K562 (cell line): ENCODE data around the gene ZFAND2A. TPM values are rescaled to one million over a fixed set of nuclear protein-coding genes. Genes with fewer than 3 reads are reported as not detected.

Experiments used
- ATAC-seq: fragments of 200-7000 bp; cut with Tn5 transposase; 3 replicates; pipeline ENCODE4 v1.9.1; 2020; ENCODE audit warnings: moderate library complexity
- BruUV-seq: library from RNA; stranded (reverse); fragments of 400-500 nt; replicated peaks from 2 replicates; lab custom pipeline; 2021; lab: Mats Ljungman, UMichigan
- CTCF ChIA-PET: fragments of 300-600 bp; formaldehyde crosslinking; extraction: SDS; loops from one replicate; lab custom pipeline; 2021; ENCODE audit warnings: low intra/inter-chr PET ratio; lab: Yijun Ruan, JAX
- POLR2A ChIA-PET: fragments of 300-600, 350-650 bp; sonication (Branson Sonifier 250); formaldehyde crosslinking; extraction: SDS; loops from one replicate; lab custom pipeline; 2021; ENCODE audit warnings: antibody characterized with exemption, inconsistent platforms; lab: Yijun Ruan, JAX
- DNase-seq, 4 experiments: peaks; one replicate each; pipeline versions ENCODE4 v3.0.0 to v3.0.0-alpha.2; 2011 to 2018; ENCODE audit warnings: low spot score in 3 of 4, mixed read lengths in 3 of 4; ENCODE audit errors: extremely low read depth in 1 of 4
- FAIRE-seq: peaks from 2 replicates; lab custom pipeline; 2011; peaks lifted over from hg19 to GRCh38; lab: Jason Lieb, UNC
- H2AFZ ChIP-seq: 2 replicates; pipeline ENCODE4 v1.6.0; 2011; ENCODE audit warnings: low read depth, low read length, control low read depth, inconsistent platforms
- H3K27ac ChIP-seq: fragments of 200-600 bp; 3 replicates; pipeline ENCODE4 v1.8.0; 2011; ENCODE audit warnings: low read depth, mild to moderate bottlenecking, control low read depth, inconsistent platforms, low read length, moderate library complexity, mixed read lengths; ENCODE audit errors: extremely low read depth
- H3K27me3 ChIP-seq, 2 experiments: fragments of 300-600 bp in 1 of 2; 2 replicates in 1 of 2; 3 replicates in 1 of 2; pipeline versions ENCODE4 v1.6.0 to v1.8.0; 2011; ENCODE audit warnings: inconsistent platforms in 2 of 2, low read length in 2 of 2, mild to moderate bottlenecking in 1 of 2, mixed read lengths in 1 of 2, moderate library complexity in 1 of 2; ENCODE audit not compliant: control insufficient read depth in 2 of 2, insufficient read depth in 2 of 2
- H3K36me3 ChIP-seq: fragments of 300-600 bp; 3 replicates; pipeline ENCODE4 v1.8.0; 2011; ENCODE audit warnings: mild to moderate bottlenecking, low read length, inconsistent platforms; ENCODE audit not compliant: control insufficient read depth, insufficient read depth
- H3K4me1 ChIP-seq, 2 experiments: fragments of 200-600 bp in 1 of 2; replicated peaks in 1 of 2; 2 replicates in 1 of 2; 3 replicates in 1 of 2; pipeline versions ENCODE4 v1.5.1 to v1.8.0; 2011; ENCODE audit warnings: inconsistent platforms in 2 of 2, low read length in 2 of 2, mild to moderate bottlenecking in 1 of 2, mixed read lengths in 1 of 2, moderate library complexity in 1 of 2; ENCODE audit not compliant: control insufficient read depth in 2 of 2, insufficient read depth in 2 of 2
- H3K4me2 ChIP-seq: 2 replicates; pipeline ENCODE4 v1.6.1; 2011; ENCODE audit warnings: low read length, control low read depth, inconsistent platforms, mixed read lengths; ENCODE audit not compliant: insufficient read depth
- H3K4me3 ChIP-seq: fragments of 200-600 bp; sonication (generic), shearing (Covaris generic); 2 replicates; pipeline ENCODE4 v1.5.1; 2016; ENCODE audit warnings: control low read depth, inconsistent platforms
- H3K79me2 ChIP-seq: fragments of 200-600 bp; 3 replicates; pipeline ENCODE4 v1.8.0; 2011; ENCODE audit warnings: low read length, inconsistent platforms; ENCODE audit not compliant: control insufficient read depth, insufficient read depth
- H3K9ac ChIP-seq, 2 experiments: 2 replicates each; pipeline versions ENCODE4 v1.6.0 to v1.6.1; 2011; ENCODE audit warnings: low read depth in 2 of 2, low read length in 2 of 2, control low read depth in 1 of 2, inconsistent platforms in 1 of 2, mild to moderate bottlenecking in 1 of 2, mixed read lengths in 1 of 2; ENCODE audit not compliant: insufficient read depth in 1 of 2
- H3K9me1 ChIP-seq: one replicate; pipeline ENCODE4 v1.6.0; 2011; ENCODE audit warnings: inconsistent platforms, mild to moderate bottlenecking, low read length, moderate library complexity; ENCODE audit not compliant: control insufficient read depth, insufficient read depth
- H3K9me3 ChIP-seq: replicated peaks from 2 replicates; pipeline ENCODE4 v1.5.1; 2011; ENCODE audit warnings: low read depth, low read length, inconsistent platforms; ENCODE audit not compliant: control insufficient read depth, insufficient read depth
- H4K20me1 ChIP-seq: replicated peaks from 2 replicates; pipeline ENCODE4 v1.6.1; 2011; ENCODE audit warnings: low read length, inconsistent platforms, mixed read lengths; ENCODE audit not compliant: control insufficient read depth, insufficient read depth
- GTF2E2 ChIP-seq: fragments of 200-800 bp; sonication (Bioruptor generic); IDR thresholded peaks from 2 replicates; pipeline ENCODE4 v1.6.1; 2016; ENCODE audit warnings: missing genetic modification characterization, missing compliant biosample characterization
- HNRNPUL1 ChIP-seq: fragments of 200-400 bp; formaldehyde crosslinking; IDR thresholded peaks from 2 replicates; pipeline ENCODE4 v1.6.1; 2017; ENCODE audit warnings: low read length
- THAP7 ChIP-seq: fragments of 250-450 bp; sonication (Bioruptor Pico); IDR thresholded peaks from 2 replicates; pipeline ENCODE4 v1.5.0; 2021
- ZBTB34 ChIP-seq: fragments of 250-450 bp; sonication (Bioruptor Pico); IDR thresholded peaks from 2 replicates; pipeline ENCODE4 v1.8.0; 2021; ENCODE audit warnings: mild to moderate bottlenecking, moderate library complexity
- ZNF740 ChIP-seq, 3 experiments: fragments of 200-800 bp in 1 of 3; sonication (Bioruptor generic) in 1 of 3; sonication (generic) in 1 of 3; formaldehyde crosslinking in 1 of 3; IDR thresholded peaks; 2 replicates each; pipeline versions ENCODE4 v1.6.1 to v1.8.0; 2016 to 2022; ENCODE audit warnings: mild to moderate bottlenecking in 2 of 3, missing compliant biosample characterization in 2 of 3, missing genetic modification characterization in 2 of 3, missing genetic modification reagents in 1 of 3
- WGBS: fragments of 100-300 bp; shearing (Covaris generic); methylation state at CpG from one replicate; pipeline ENCODE4 v1.1.6; 2016; ENCODE audit warnings: low coverage, mixed read lengths; ENCODE audit not compliant: insufficient coverage; ENCODE audit errors: missing lambda C conversion rate; 5-methylcytosine and 5-hydroxymethylcytosine counted together
- in situ Hi-C: fragments of 300-500 bp; cut with MboI; formaldehyde crosslinking; loops from 4 replicates; pipeline ENCODE4 v1.15.0; 2018; ENCODE audit warnings: inconsistent platforms, mixed read lengths
- intact Hi-C: fragments of 100-400 bp; cut with micrococcal nuclease; formaldehyde crosslinking; loops from 2 replicates; pipeline ENCODE4 v1.14.2; 2022
- polyA plus RNA-seq, 8 experiments: library from polyadenylated mRNA; depleted of rRNA in 4 of 8; stranded (reverse) in 5 of 8; unstranded in 3 of 8; fragments of >200 nt; fragmentation: Nextera tagmentation in 2 of 8; fragmentation: Illumina TruSeq in 1 of 8; extraction: Ambion mirVana in 2 of 8; extraction: Trizol in 1 of 8; gene quantifications; 2 replicates each; pipeline versions ENCODE4 v1.2.1 to v1.2.3, GENCODE V29; 2011 to 2014; ENCODE audit warnings: inconsistent platforms in 1 of 8, missing spikeins in 1 of 8
- total RNA-seq, 7 experiments: library from RNA; depleted of rRNA in 6 of 7; stranded (reverse); fragments of >200 nt in 6 of 7; fragmentation: Illumina TruSeq in 2 of 7; extraction: Trizol in 2 of 7; gene quantifications; 2 replicates each; pipeline versions ENCODE4 v1.2.1 to v1.2.3, GENCODE V29; 2011 to 2021; ENCODE audit warnings: low replicate concordance in 1 of 7
- TF ChIP-seq, protein P1 (sequence below): fragments of 450-650 bp; IDR thresholded peaks from one replicate; pipeline ENCODE4 v1.6.1; 2018; ENCODE audit warnings: mild to moderate bottlenecking, moderate library complexity; ENCODE audit not compliant: partially characterized antibody

ZFAND2A gene
- total and polyA plus RNA-seq, 9 of the 15 experiments (the other 6 are each of a cell fraction or from before 2014, with no cell fraction given) = 16.8 to 56.8 (median 26.1) TPM

DNA sequence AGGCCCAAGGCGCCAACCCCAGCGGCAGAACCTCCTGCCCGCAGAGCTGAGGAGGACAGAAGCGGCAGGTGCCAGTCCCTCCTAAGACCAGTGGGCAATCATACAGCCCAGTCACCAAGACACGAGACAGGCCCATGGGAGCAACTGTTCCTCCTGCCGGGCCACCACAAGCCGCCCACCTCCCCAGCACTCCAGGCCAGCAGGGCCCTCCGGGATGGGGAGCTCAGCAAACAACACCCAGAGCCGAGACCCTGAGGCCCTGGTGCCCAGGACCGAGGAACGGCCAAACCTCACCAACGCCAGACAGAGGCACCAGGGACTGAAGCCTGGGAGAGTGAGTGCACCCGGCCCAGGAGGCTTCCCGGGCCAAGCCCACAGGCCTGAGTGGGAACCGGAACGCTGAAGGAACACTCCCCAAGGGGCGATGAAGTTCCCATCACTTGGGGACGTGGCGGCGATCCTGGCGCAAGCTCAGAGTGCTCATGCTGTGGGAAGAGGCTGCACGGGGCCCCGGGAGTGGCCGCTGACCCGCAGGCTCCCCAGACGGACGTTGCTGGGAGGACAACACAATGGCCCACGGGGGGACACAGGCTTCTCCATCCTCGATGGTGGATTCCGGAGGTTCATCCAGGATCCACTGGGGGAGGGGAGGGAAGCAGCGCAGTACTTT lies 37.0 kb downstream of the ZFAND2A start:
- ChIA-PET POLR2A (interaction anchor here (0.5 to 0.6 kb wide), 2 partner anchors 12 to 20 kb away, joined by 3 read pairs; no protein-coding TSS in a partner anchor), CTCF (no interaction called here)
- Histone ChIP-seq H2AFZ (no peak overlapping the region), H3K27me3 (no peaks in the 10 kb centered on the region), H4K20me1 (no peaks in the 10 kb centered on the region), H3K27ac (no peak overlapping the region), H3K4me3 (no peak overlapping the region), H3K79me2 (peaks cover 17% of the 10 kb centered on the region), H3K4me2 (no peak overlapping the region), H3K36me3 (peaks cover 23% of the 10 kb centered on the region), H3K9ac (peak overlapping the region in 1 of 2 experiments; percentile 60; a peak in 1 of 4 replicates), H3K9me3 (no peaks in the 10 kb centered on the region), H3K4me1 (peaks cover 0 to 22% of the 10 kb centered on the region in 2 experiments; a peak in 2 of 5 replicates), H3K9me1 (no peaks in the 10 kb centered on the region)
- WGBS = 86% methylated on average over 17 of the region's 31 CpGs
- no peak for ATAC-seq
- FAIRE-seq = no peak
- BruUV-seq = no TSS peak
- in situ Hi-C loops (no loop called here), intact Hi-C loops (no loop called here)
- no peak for DNase-seq
- TF ChIP-seq HNRNPUL1 (no peak), ZBTB34 (CRISPR knock-in tag) (no peak), GTF2E2 (tag) (no peak), ZNF740 (CRISPR knock-in tag; IDR thresholded peaks at IDR 0.05) (no peak), ZNF740 (tag; IDR thresholded peaks at IDR 0.05) (no peak), THAP7 (no peak)
- TF ChIP-seq, protein P1, sequence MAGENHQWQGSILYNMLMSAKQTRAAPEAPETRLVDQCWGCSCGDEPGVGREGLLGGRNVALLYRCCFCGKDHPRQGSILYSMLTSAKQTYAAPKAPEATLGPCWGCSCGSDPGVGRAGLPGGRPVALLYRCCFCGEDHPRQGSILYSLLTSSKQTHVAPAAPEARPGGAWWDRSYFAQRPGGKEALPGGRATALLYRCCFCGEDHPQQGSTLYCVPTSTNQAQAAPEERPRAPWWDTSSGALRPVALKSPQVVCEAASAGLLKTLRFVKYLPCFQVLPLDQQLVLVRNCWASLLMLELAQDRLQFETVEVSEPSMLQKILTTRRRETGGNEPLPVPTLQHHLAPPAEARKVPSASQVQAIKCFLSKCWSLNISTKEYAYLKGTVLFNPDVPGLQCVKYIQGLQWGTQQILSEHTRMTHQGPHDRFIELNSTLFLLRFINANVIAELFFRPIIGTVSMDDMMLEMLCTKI = no peak
